Neural crest cell (in vitro differentiated cells): ENCODE data around the gene LY6G5C. TPM values are rescaled to one million over a fixed set of nuclear protein-coding genes. Genes with fewer than 3 reads are reported as not detected.

Experiments used
- DNase-seq: peaks from one replicate; pipeline ENCODE4 v3.0.0; 2021; ENCODE audit warnings: low read depth, mixed read lengths, low spot score
- H3K27ac Mint-ChIP-seq: one replicate; pipeline ENCODE4 v1.8.0; 2021; ENCODE audit warnings: mild to moderate bottlenecking, mixed read lengths; ENCODE audit not compliant: unreplicated experiment
- H3K27me3 Mint-ChIP-seq: 2 replicates; pipeline ENCODE4 v1.8.0; 2021; ENCODE audit warnings: low read depth, mild to moderate bottlenecking, mixed read lengths
- H3K36me3 Mint-ChIP-seq: 2 replicates; pipeline ENCODE4 v1.8.0; 2021; ENCODE audit warnings: low read depth, mild to moderate bottlenecking, mixed read lengths
- H3K4me1 Mint-ChIP-seq: 2 replicates; pipeline ENCODE4 v1.8.0; 2021; ENCODE audit warnings: mixed read lengths
- H3K4me3 Mint-ChIP-seq: one replicate; pipeline ENCODE4 v1.8.0; 2021; ENCODE audit warnings: mild to moderate bottlenecking, mixed read lengths
- H3K9me3 Mint-ChIP-seq: 2 replicates; pipeline ENCODE4 v1.8.0; 2021; ENCODE audit warnings: mixed read lengths
- total RNA-seq: library from RNA; stranded (reverse); gene quantifications from 2 replicates; pipeline ENCODE4 v1.2.1, GENCODE V29; 2021
- TF ChIP-seq, protein P1 (sequence below): fragments of 200-600 bp; sonication (generic); conservative IDR thresholded peaks from 2 replicates; pipeline ENCODE4 v1.5.0; 2021; ENCODE audit warnings: antibody characterized with exemption, mild to moderate bottlenecking

LY6G5C gene
- total RNA-seq, 1 donor from 2014 or later = 9.1 TPM

- no peak for DNase-seq
- TF ChIP-seq, protein P1, sequence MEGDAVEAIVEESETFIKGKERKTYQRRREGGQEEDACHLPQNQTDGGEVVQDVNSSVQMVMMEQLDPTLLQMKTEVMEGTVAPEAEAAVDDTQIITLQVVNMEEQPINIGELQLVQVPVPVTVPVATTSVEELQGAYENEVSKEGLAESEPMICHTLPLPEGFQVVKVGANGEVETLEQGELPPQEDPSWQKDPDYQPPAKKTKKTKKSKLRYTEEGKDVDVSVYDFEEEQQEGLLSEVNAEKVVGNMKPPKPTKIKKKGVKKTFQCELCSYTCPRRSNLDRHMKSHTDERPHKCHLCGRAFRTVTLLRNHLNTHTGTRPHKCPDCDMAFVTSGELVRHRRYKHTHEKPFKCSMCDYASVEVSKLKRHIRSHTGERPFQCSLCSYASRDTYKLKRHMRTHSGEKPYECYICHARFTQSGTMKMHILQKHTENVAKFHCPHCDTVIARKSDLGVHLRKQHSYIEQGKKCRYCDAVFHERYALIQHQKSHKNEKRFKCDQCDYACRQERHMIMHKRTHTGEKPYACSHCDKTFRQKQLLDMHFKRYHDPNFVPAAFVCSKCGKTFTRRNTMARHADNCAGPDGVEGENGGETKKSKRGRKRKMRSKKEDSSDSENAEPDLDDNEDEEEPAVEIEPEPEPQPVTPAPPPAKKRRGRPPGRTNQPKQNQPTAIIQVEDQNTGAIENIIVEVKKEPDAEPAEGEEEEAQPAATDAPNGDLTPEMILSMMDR = no peak
- Mint-ChIP-seq H3K27me3 (no peaks in the 10 kb centered on the region), H3K4me1 (peaks cover 53% of the 10 kb centered on the region), H3K9me3 (no peaks in the 10 kb centered on the region), H3K4me3 (peak overlapping the region; percentile 93), H3K27ac (peak overlapping the region; percentile 81), H3K36me3 (peaks cover 8% of the 10 kb centered on the region)
Observed at GRCh38 chr6:31663961-31664789, 16.7 kb downstream of the LY6G5C start.

GRCh38 chr6:31663126-31663960, 17.5 kb downstream of the LY6G5C start:
- H3K4me3 Mint-ChIP-seq = peak overlapping the region; percentile 93
- no peaks in the 10 kb centered on the region for H3K9me3 Mint-ChIP-seq
- no peak overlapping the region for H3K27ac Mint-ChIP-seq
- peaks cover 8% of the 10 kb centered on the region for H3K36me3 Mint-ChIP-seq
- H3K4me1 Mint-ChIP-seq = peaks cover 60% of the 10 kb centered on the region
- no peaks in the 10 kb centered on the region for H3K27me3 Mint-ChIP-seq
- DNase-seq = no peak
- TF ChIP-seq, protein P1 = no peak

DNA sequence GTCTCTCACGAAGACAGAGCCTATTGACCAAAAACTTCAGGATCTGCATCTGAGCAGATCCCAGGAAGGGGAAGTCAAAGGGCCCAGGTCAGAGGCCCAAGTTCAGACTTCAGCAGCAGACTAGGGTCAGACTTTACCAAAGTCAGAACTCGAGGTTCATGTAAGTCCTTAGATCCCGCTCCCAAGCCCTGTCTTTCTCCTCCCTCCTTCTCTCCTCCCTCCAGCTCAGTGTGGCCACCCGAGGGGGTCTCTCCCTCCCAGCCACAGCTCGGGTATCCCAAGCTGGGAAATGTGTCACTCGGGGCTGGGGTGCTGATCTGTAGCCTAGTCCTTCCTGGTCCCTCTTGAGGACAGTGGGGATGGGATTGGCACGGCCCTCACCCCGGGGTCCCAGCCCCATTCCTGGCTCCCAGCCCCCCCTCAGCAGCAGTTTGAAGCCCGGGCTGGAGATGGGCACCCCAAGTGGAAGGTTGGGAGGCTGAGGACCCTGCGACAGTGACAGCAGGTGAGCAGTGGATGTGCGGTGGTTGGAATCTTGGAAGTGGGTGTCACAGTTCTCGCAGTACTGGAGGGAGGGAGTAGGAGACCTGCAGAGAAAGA, 18.6 kb downstream of the LY6G5C start:
- DNase-seq = no peak
- TF ChIP-seq, protein P1 = no peak
- H3K36me3 Mint-ChIP-seq = peaks cover 5% of the 10 kb centered on the region
- no peak overlapping the region for H3K27ac Mint-ChIP-seq
- H3K4me1 Mint-ChIP-seq = peaks cover 69% of the 10 kb centered on the region
- no peaks in the 10 kb centered on the region for H3K27me3 Mint-ChIP-seq
- H3K4me3 Mint-ChIP-seq = peak overlapping the region; percentile 93
- no peaks in the 10 kb centered on the region for H3K9me3 Mint-ChIP-seq

- H3K27me3 Mint-ChIP-seq = no peaks in the 10 kb centered on the region
- peaks cover 64% of the 10 kb centered on the region for H3K4me1 Mint-ChIP-seq
- H3K36me3 Mint-ChIP-seq = peaks cover 5% of the 10 kb centered on the region
- peak overlapping the region; percentile 95 for H3K27ac Mint-ChIP-seq
- no peaks in the 10 kb centered on the region for H3K9me3 Mint-ChIP-seq
- no peak for DNase-seq
- H3K4me3 Mint-ChIP-seq = peak overlapping the region; percentile 93
- TF ChIP-seq, protein P1 = no peak
Observed at GRCh38 chr6:31661262-31662123, 19.4 kb downstream of the LY6G5C start.
